IMR-90 (cell line): ENCODE results near the gene MICAL2.

Source experiments
- CEBPB ChIP-seq: IDR thresholded peaks from 2 replicates; pipeline ENCODE4 v1.6.1; 2012; ENCODE audit warnings: low read depth, low read length, improper control_type of control experiment
- MAFK ChIP-seq: IDR thresholded peaks from 2 replicates; pipeline ENCODE4 v1.6.1; 2012; ENCODE audit warnings: low read depth, low read length, improper control_type of control experiment
- MAZ ChIP-seq: IDR thresholded peaks from 2 replicates; pipeline ENCODE4 v1.6.1; 2012; ENCODE audit warnings: low read depth, mild to moderate bottlenecking, low read length, improper control_type of control experiment, moderate library complexity, borderline replicate concordance
- MXI1 ChIP-seq: IDR thresholded peaks from 2 replicates; pipeline ENCODE4 v1.6.1; 2012; ENCODE audit warnings: low read depth, mild to moderate bottlenecking, low read length, moderate library complexity, borderline replicate concordance
- POLR2A ChIP-seq: IDR thresholded peaks from 2 replicates; pipeline ENCODE4 v1.6.1; 2012; ENCODE audit warnings: mild to moderate bottlenecking, low read depth, low read length
- RAD21 ChIP-seq: IDR thresholded peaks from 2 replicates; pipeline ENCODE4 v1.6.1; 2012; ENCODE audit warnings: low read length, improper control_type of control experiment
- RFX5 ChIP-seq: IDR thresholded peaks from 2 replicates; pipeline ENCODE4 v1.8.0; 2012; ENCODE audit warnings: low read depth, mild to moderate bottlenecking, low read length, moderate library complexity
- SMC3 ChIP-seq: fragments of 150-350 bp; IDR thresholded peaks from 2 replicates; pipeline ENCODE4 v1.6.1; 2016; ENCODE audit warnings: low read depth, mild to moderate bottlenecking, antibody characterized with exemption, low read length, moderate library complexity
- TF ChIP-seq, protein P1 (sequence below): conservative IDR thresholded peaks from 2 replicates; pipeline ENCODE4 v1.5.1; 2012; ENCODE audit warnings: mild to moderate bottlenecking, low read depth, low read length, improper control_type of control experiment
- TF ChIP-seq, protein P2 (sequence below): fragments of 150-350 bp; IDR thresholded peaks from 2 replicates; pipeline ENCODE4 v1.6.1; 2016; ENCODE audit warnings: low read depth, mild to moderate bottlenecking, low read length, moderate library complexity, borderline replicate concordance
- TF ChIP-seq, protein P3 (sequence below): fragments of 150-350 bp; IDR thresholded peaks from 2 replicates; pipeline ENCODE4 v1.6.1; 2017; ENCODE audit warnings: mild to moderate bottlenecking, antibody characterized with exemption, low read length, low read depth

DNA sequence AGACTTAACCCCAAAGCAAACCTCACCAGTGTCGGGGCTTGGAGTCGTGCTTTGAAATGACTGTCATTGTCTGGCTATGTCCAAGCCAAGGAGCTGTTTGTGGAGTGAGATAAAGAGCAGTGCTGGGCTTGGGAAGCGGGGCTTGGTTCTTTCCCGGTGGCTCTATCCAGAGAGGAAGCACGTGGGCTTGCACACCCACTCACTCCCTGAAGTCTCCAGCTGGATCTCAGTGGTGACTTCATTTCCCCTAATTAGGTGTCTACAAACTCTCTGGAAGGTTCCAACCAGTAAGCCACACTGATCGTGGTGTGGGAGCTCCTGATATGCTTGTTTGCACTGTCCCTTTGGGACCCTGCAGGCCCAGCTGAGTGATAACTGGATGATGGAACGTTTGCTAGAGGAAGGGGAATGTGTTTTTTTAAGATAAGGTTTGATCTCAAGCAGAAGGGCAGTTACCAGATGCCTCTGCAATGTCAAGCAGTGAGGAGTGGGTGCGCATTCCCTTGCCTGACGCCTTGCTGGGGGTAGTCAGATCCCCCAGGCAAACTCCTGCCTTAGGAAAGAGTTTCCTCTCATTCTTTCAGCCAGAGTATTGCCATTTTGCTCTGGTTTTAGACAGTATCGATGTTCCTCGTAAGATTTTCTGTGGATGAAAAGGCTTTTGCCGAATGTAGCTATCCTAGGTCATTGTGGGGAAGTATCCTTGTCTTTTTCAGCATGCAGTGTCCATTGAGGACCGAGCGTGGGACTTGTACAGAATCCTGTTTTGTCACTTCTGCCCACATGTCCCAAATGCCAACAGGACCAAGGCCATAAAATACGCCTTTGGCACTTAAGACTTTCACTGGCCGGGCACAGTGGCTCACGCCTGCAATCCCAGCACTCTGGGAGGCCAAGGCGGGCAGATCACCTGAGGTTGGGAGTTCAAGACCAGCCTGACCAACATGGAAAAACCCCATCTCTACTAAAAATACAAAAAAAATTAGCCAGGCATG, 90.9 kb downstream of the MICAL2 start:
- TF ChIP-seq, protein P1, sequence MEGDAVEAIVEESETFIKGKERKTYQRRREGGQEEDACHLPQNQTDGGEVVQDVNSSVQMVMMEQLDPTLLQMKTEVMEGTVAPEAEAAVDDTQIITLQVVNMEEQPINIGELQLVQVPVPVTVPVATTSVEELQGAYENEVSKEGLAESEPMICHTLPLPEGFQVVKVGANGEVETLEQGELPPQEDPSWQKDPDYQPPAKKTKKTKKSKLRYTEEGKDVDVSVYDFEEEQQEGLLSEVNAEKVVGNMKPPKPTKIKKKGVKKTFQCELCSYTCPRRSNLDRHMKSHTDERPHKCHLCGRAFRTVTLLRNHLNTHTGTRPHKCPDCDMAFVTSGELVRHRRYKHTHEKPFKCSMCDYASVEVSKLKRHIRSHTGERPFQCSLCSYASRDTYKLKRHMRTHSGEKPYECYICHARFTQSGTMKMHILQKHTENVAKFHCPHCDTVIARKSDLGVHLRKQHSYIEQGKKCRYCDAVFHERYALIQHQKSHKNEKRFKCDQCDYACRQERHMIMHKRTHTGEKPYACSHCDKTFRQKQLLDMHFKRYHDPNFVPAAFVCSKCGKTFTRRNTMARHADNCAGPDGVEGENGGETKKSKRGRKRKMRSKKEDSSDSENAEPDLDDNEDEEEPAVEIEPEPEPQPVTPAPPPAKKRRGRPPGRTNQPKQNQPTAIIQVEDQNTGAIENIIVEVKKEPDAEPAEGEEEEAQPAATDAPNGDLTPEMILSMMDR = no peak
- TF ChIP-seq CEBPB (peak; percentile 0; the same call in 1 of the 2 replicates), POLR2A (peak; percentile 56; the same call in 1 of the 2 replicates), RFX5 (no peak), RAD21 (peak; percentile 13; the same call in 1 of the 2 replicates), SMC3 (peak; percentile 1; the same call in 1 of the 2 replicates), MXI1 (peak; percentile 31; the same call in 1 of the 2 replicates), MAZ (no peak; the same call in 1 of the 2 replicates), MAFK (no peak)
- TF ChIP-seq, protein P2, sequence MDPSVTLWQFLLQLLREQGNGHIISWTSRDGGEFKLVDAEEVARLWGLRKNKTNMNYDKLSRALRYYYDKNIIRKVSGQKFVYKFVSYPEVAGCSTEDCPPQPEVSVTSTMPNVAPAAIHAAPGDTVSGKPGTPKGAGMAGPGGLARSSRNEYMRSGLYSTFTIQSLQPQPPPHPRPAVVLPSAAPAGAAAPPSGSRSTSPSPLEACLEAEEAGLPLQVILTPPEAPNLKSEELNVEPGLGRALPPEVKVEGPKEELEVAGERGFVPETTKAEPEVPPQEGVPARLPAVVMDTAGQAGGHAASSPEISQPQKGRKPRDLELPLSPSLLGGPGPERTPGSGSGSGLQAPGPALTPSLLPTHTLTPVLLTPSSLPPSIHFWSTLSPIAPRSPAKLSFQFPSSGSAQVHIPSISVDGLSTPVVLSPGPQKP = no peak
- TF ChIP-seq, protein P3, sequence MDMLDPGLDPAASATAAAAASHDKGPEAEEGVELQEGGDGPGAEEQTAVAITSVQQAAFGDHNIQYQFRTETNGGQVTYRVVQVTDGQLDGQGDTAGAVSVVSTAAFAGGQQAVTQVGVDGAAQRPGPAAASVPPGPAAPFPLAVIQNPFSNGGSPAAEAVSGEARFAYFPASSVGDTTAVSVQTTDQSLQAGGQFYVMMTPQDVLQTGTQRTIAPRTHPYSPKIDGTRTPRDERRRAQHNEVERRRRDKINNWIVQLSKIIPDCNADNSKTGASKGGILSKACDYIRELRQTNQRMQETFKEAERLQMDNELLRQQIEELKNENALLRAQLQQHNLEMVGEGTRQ = peak; percentile 91
